Activated CD4-positive, alpha-beta T cell treated with anti-CD3 and anti-CD28 coated beads for 4 hours (primary cell): ENCODE measurements around the gene HSD3B7.
"Not testable (repeated sequence)": the region's sequence is repeated elsewhere in the genome, so short reads cannot be mapped to it uniquely, and the experiment has no call there.

ENCODE experiments used
- DNase-seq, 2 donors: peaks; one replicate each; pipeline ENCODE4 v3.0.0-alpha.2; 2020

HSD3B7 gene

GRCh38 chr16:31002250-31002700 lies 17.3 kb downstream of the HSD3B7 start:
- no peak for DNase-seq

GRCh38 chr16:31002862-31003341 lies 17.9 kb downstream of the HSD3B7 start:
- DNase-seq: no peak

GRCh38 chr16:31003744-31004143 lies 18.7 kb downstream of the HSD3B7 start:
- DNase-seq: no peak

- no peak for DNase-seq
These were observed 19.7 kb downstream of the HSD3B7 start for GRCh38 chr16:31004658-31005057.

GRCh38 chr16:31005350-31006085 lies 20.5 kb downstream of the HSD3B7 start:
- DNase-seq: no peak

- DNase-seq: no peak
These were observed 21.0 kb downstream of the HSD3B7 start for GRCh38 chr16:31006086-31006385.

GRCh38 chr16:31006589-31006988 lies 21.6 kb downstream of the HSD3B7 start:
- no peak for DNase-seq

- DNase-seq: no peak
These were observed 22.7 kb downstream of the HSD3B7 start for GRCh38 chr16:31007684-31008083.

GRCh38 chr16:31008149-31008548 lies 23.1 kb downstream of the HSD3B7 start:
- no peak for DNase-seq

- DNase-seq: no peak
These were observed 23.5 kb downstream of the HSD3B7 start for GRCh38 chr16:31008551-31008950.

GRCh38 chr16:31009120-31009519 lies 24.1 kb downstream of the HSD3B7 start:
- DNase-seq: no peak

GRCh38 chr16:31009894-31010584 lies 25.0 kb downstream of the HSD3B7 start:
- no peak for DNase-seq

- peak; percentile 59 for DNase-seq
These were observed 25.7 kb downstream of the HSD3B7 start, which contains the start of gene STX1B for GRCh38 chr16:31010585-31011325. TSS of gene STX1B (minus strand) at chr16:31010638. CDS start at chr16:31010396, 242 bp downstream.

- not testable (repeated sequence) for DNase-seq
These were observed 26.8 kb downstream of the HSD3B7 start for GRCh38 chr16:31011815-31012214.

GRCh38 chr16:31013292-31013691 lies 28.3 kb downstream of the HSD3B7 start:
- DNase-seq: not testable (repeated sequence)

GRCh38 chr16:31016018-31016417 lies 31.0 kb downstream of the HSD3B7 start:
- DNase-seq: no peak

- DNase-seq: not testable (repeated sequence)
These were observed 32.7 kb downstream of the HSD3B7 start for GRCh38 chr16:31017756-31018155.

- DNase-seq: no peak
These were observed 35.5 kb downstream of the HSD3B7 start for GRCh38 chr16:31020536-31020935.

- no peak for DNase-seq
These were observed 37.7 kb downstream of the HSD3B7 start for GRCh38 chr16:31022544-31023251.

- DNase-seq: no peak
These were observed 38.2 kb downstream of the HSD3B7 start for GRCh38 chr16:31023252-31023602.

- DNase-seq: no peak
These were observed 38.7 kb downstream of the HSD3B7 start for GRCh38 chr16:31023627-31024226.

- no peak for DNase-seq
These were observed 40.3 kb downstream of the HSD3B7 start for GRCh38 chr16:31025339-31025738.

- DNase-seq: no peak
These were observed 44.3 kb downstream of the HSD3B7 start for GRCh38 chr16:31029272-31029671.
